Mesothelial cell of epicardium (in vitro differentiated cells): ENCODE results near the gene KCNK4. TPM values are rescaled to one million over a fixed set of nuclear protein-coding genes. Genes with fewer than 3 reads are reported as not detected.

ENCODE experiments used
- DNase-seq, 2 experiments: peaks; one replicate each; pipeline ENCODE4 v3.0.0; 2021; ENCODE audit warnings: low spot score in 2 of 2; ENCODE audit not compliant: unreplicated experiment in 2 of 2
- H3K27ac Mint-ChIP-seq: 2 replicates; pipeline ENCODE4 v1.8.0; 2021; ENCODE audit warnings: mixed read lengths
- H3K27me3 Mint-ChIP-seq: 2 replicates; pipeline ENCODE4 v1.8.0; 2021; ENCODE audit warnings: low read depth, mixed read lengths
- H3K36me3 Mint-ChIP-seq: 2 replicates; pipeline ENCODE4 v1.8.0; 2021; ENCODE audit warnings: mixed read lengths
- H3K4me1 Mint-ChIP-seq: 2 replicates; pipeline ENCODE4 v1.8.0; 2021; ENCODE audit warnings: mixed read lengths
- H3K4me3 Mint-ChIP-seq: 2 replicates; pipeline ENCODE4 v1.8.0; 2021; ENCODE audit warnings: mild to moderate bottlenecking, moderate library complexity, mixed read lengths
- H3K9me3 Mint-ChIP-seq: 2 replicates; pipeline ENCODE4 v1.8.0; 2021; ENCODE audit warnings: mixed read lengths
- CTCF ChIP-seq: fragments of 200-600 bp; sonication (generic); IDR thresholded peaks from one replicate; pipeline ENCODE4 v1.5.0; 2021; ENCODE audit warnings: antibody characterized with exemption; ENCODE audit not compliant: unreplicated experiment
- total RNA-seq: library from RNA; stranded (reverse); gene quantifications from 3 replicates; pipeline ENCODE4 v1.2.1, GENCODE V29; 2021

The KCNK4 gene
- total RNA-seq, 1 donor from 2014 or later = 0.58 TPM

- Mint-ChIP-seq H3K9me3 (no peaks in the 10 kb centered on the region), H3K27me3 (peaks cover 81% of the 10 kb centered on the region), H3K27ac (no peak overlapping the region), H3K4me3 (peak overlapping the region; percentile 46), H3K36me3 (no peaks in the 10 kb centered on the region), H3K4me1 (peaks cover 12% of the 10 kb centered on the region)
- TF ChIP-seq CTCF = no peak
- DNase-seq = peak in 1 of 2 experiments; percentile 45
Observed at GRCh38 chr11:64298966-64299846, 8.1 kb downstream of the KCNK4 start.

- no peaks in the 10 kb centered on the region for H3K9me3 Mint-ChIP-seq
- TF ChIP-seq CTCF = no peak
- no peak for DNase-seq
- no peaks in the 10 kb centered on the region for H3K36me3 Mint-ChIP-seq
- peaks cover 74% of the 10 kb centered on the region for H3K27me3 Mint-ChIP-seq
- peaks cover 14% of the 10 kb centered on the region for H3K4me1 Mint-ChIP-seq
- no peak within 1 kb of the TSS for H3K27ac Mint-ChIP-seq
- H3K4me3 Mint-ChIP-seq = peak within 1 kb of the TSS; percentile 50
Observed at GRCh38 chr11:64299847-64300648, 8.9 kb downstream of the KCNK4 start, which contains the start of gene CATSPERZ. Gene CATSPERZ, plus strand, starts transcription at chr11:64300358. Its CDS starts 53 bp downstream, at chr11:64300411.

DNA sequence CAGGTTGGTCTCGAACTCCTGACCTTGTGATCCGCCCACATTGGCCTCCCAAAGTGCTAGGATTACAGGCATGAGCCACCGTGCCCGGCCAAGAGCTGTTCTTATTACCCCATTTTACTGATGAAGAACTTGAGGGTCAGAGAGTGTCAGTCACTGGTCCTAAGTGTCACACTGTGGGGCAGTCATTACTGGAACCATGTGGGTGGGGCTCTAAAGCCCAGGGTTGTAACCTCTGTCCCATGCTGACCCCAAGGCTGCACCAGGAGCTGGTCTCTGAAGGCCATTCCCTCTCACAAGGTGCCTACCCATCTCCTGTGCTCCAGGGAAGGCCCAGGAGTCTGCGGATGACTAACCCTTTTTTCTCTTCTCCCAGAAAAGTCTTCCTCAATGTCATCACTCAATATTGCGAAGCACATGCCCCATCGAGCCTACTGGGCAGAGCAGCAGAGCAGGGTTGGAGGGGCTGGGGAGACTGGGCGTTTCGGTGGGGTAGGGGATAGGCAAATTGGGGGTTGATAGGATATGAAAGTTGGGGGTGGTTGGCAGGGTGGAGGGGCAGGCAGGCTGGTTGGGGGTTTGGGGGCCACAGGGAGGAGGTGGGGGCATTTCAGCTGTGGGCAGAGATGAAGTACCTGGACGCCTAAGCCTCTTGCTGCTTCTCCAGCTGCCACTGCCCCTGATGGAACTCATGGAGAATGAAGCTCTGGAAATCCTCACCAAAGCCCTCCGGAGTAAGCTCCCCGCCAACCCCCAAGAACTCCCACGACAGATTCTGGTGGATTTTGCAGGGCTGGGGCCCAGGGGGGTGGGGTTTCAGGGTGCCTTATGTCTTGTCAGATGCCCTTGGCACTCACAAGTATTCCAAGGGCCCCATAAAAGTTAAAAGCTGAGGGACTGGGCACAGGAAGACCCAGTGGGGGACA lies 12.3 kb downstream of the KCNK4 start:
- no peak overlapping the region for H3K4me3 Mint-ChIP-seq
- peaks cover 2% of the 10 kb centered on the region for H3K36me3 Mint-ChIP-seq

DNA sequence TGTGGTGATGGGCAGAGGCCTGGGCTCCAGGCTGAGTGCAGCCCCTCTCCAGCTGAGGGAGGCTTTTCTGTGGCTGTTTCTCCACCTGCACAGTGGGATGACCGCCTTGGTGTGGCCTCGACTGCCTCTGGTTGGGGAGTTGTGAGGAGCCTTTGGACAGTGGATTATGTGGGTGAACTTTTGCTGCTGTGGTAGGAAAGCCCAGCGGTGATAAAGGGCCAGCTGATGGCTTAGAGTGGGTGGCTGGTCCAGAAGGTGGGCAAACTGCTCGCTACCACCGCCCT lies 12.9 kb downstream of the KCNK4 start:
- Mint-ChIP-seq H3K4me1 (peaks cover 22% of the 10 kb centered on the region), H3K4me3 (peak overlapping the region; percentile 84), H3K27me3 (peaks cover 34% of the 10 kb centered on the region), H3K27ac (no peak overlapping the region), H3K36me3 (peaks cover 2% of the 10 kb centered on the region), H3K9me3 (no peaks in the 10 kb centered on the region)
- no peak for DNase-seq
- TF ChIP-seq CTCF = no peak

More for the DNA sequence above, 12.3 kb downstream of the KCNK4 start:
- H3K9me3 Mint-ChIP-seq = no peaks in the 10 kb centered on the region
- DNase-seq = no peak
- no peak for TF ChIP-seq CTCF
- H3K4me1 Mint-ChIP-seq = peaks cover 22% of the 10 kb centered on the region
- H3K27ac Mint-ChIP-seq = no peak overlapping the region
- peaks cover 40% of the 10 kb centered on the region for H3K27me3 Mint-ChIP-seq
